K562 (cell line): ENCODE data around the gene ZFP62. TPM values are rescaled to one million over a fixed set of nuclear protein-coding genes. Genes with fewer than 3 reads are reported as not detected.

Experiments used
- CBX1 ChIP-seq: sonication (generic); IDR thresholded peaks from 2 replicates; pipeline ENCODE4 v1.6.1; 2016; ENCODE audit warnings: antibody characterized with exemption, low read depth, mild to moderate bottlenecking
- CSDE1 ChIP-seq, 2 experiments: fragments of 450-650 bp; IDR thresholded peaks; 2 replicates each; pipeline ENCODE4 v1.6.1; 2016; ENCODE audit warnings: mild to moderate bottlenecking in 1 of 2
- POLR2A ChIP-seq: fragments of 450-650 bp; conservative IDR thresholded peaks from 2 replicates; pipeline ENCODE4 v1.6.1; 2016
- PRPF4 ChIP-seq: fragments of 200-400 bp; formaldehyde crosslinking; IDR thresholded peaks from one replicate; pipeline ENCODE4 v1.6.1; 2017; ENCODE audit warnings: low read length, low read depth, mild to moderate bottlenecking; ENCODE audit not compliant: insufficient read depth, poor library complexity, severe bottlenecking
- SLC30A9 ChIP-seq: fragments of 250-450 bp; sonication (Bioruptor Pico); IDR thresholded peaks from 2 replicates; pipeline ENCODE4 v1.8.0; 2022; ENCODE audit warnings: mild to moderate bottlenecking, moderate library complexity
- TEAD2 ChIP-seq: fragments of 450-650 bp; IDR thresholded peaks from 2 replicates; pipeline ENCODE4 v1.6.1; 2016; ENCODE audit warnings: missing genetic modification characterization, control low read depth, missing compliant biosample characterization
- ZNF445 ChIP-seq: fragments of 250-450 bp; sonication (Bioruptor Pico); IDR thresholded peaks from 2 replicates; pipeline ENCODE4 v1.4.0; 2020; ENCODE audit warnings: low read depth, mild to moderate bottlenecking, moderate library complexity
- polyA plus RNA-seq, 8 experiments: library from polyadenylated mRNA; depleted of rRNA in 4 of 8; stranded (reverse) in 5 of 8; unstranded in 3 of 8; fragments of >200 nt; fragmentation: Nextera tagmentation in 2 of 8; fragmentation: Illumina TruSeq in 1 of 8; extraction: Ambion mirVana in 2 of 8; extraction: Trizol in 1 of 8; gene quantifications; 2 replicates each; pipeline versions ENCODE4 v1.2.1 to v1.2.3, GENCODE V29; 2011 to 2014; ENCODE audit warnings: inconsistent platforms in 1 of 8, missing spikeins in 1 of 8
- total RNA-seq, 7 experiments: library from RNA; depleted of rRNA in 6 of 7; stranded (reverse); fragments of >200 nt in 6 of 7; fragmentation: Illumina TruSeq in 2 of 7; extraction: Trizol in 2 of 7; gene quantifications; 2 replicates each; pipeline versions ENCODE4 v1.2.1 to v1.2.3, GENCODE V29; 2011 to 2021; ENCODE audit warnings: low replicate concordance in 1 of 7
- TF ChIP-seq, protein P1 (sequence below): IDR thresholded peaks from 3 replicates; pipeline ENCODE4 v1.6.1; 2011; ENCODE audit warnings: borderline replicate concordance, mild to moderate bottlenecking, moderate library complexity; ENCODE audit not compliant: insufficient read length; ENCODE audit errors: extremely low read depth
- TF ChIP-seq, protein P2 (sequence below): fragments of 250-450 bp; sonication (Bioruptor Pico); IDR thresholded peaks from 2 replicates; pipeline ENCODE4 v1.4.0; 2020; ENCODE audit warnings: mild to moderate bottlenecking, moderate library complexity
- TF ChIP-seq, protein P3 (sequence below): sonication (generic); formaldehyde crosslinking; IDR thresholded peaks from 2 replicates; pipeline ENCODE4 v1.8.1; 2023; ENCODE audit warnings: missing genetic modification reagents, mild to moderate bottlenecking, borderline replicate concordance

ZFP62 gene
- total and polyA plus RNA-seq, 9 of the 15 experiments (the other 6 are each of a cell fraction or from before 2014, with no cell fraction given): 12.2 to 37.5 (median 25.0) TPM

DNA sequence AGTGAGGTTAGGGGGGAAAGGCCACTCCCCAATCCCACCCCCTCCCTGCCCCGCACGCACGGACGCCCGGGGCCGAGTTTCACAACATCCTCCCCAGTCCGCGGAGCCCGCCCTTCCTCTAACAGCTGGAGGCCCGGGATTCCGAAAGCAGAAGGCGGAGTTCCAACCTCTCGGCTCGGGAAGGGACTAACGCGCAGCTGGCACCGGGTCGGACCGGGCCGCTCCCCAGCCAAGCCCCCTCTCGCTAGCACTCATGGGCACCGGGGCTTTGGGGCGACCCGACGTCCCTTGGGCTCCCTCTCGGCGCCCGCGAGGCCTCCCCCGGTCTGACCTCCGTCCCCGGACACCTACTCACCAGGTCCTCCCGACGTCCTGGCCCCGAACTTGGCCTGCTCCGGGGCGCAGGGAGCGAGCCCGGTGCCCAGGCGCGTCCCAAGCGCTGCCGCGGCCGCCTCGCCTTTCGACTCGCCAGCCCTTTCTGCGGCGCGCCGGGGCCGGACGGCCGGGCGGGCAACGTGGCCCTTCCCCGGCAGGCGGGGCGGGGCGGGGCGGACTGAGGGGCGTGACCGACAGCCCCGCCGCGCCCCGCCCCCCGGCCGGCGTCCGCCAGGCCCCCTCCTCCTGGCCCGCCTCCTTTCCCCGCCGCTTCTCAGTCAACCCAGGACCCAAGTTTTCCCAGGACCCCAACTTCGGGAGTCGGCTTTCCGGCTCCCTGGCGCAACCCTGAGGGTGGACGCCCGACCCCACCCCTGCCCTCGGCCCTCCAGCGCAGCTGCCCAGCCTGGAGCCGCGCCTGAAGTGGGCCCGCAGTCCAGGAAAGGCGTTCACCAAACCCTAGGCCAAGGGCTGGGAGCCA lies 58.5 kb downstream of the ZFP62 start, which contains the start of gene MGAT1 (continued):
- TF ChIP-seq, protein P1, sequence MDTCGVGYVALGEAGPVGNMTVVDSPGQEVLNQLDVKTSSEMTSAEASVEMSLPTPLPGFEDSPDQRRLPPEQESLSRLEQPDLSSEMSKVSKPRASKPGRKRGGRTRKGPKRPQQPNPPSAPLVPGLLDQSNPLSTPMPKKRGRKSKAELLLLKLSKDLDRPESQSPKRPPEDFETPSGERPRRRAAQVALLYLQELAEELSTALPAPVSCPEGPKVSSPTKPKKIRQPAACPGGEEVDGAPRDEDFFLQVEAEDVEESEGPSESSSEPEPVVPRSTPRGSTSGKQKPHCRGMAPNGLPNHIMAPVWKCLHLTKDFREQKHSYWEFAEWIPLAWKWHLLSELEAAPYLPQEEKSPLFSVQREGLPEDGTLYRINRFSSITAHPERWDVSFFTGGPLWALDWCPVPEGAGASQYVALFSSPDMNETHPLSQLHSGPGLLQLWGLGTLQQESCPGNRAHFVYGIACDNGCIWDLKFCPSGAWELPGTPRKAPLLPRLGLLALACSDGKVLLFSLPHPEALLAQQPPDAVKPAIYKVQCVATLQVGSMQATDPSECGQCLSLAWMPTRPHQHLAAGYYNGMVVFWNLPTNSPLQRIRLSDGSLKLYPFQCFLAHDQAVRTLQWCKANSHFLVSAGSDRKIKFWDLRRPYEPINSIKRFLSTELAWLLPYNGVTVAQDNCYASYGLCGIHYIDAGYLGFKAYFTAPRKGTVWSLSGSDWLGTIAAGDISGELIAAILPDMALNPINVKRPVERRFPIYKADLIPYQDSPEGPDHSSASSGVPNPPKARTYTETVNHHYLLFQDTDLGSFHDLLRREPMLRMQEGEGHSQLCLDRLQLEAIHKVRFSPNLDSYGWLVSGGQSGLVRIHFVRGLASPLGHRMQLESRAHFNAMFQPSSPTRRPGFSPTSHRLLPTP: no peak
- TF ChIP-seq PRPF4 (peak; percentile 24), ZNF445 (CRISPR knock-in tag) (0 out of 2 replicates have a peak, but pooled peaks have one; percentile 46), CBX1 (0 out of 2 replicates have a peak, but pooled peaks have one; percentile 33), CSDE1 (IDR thresholded peaks at IDR 0.05) (no peak), POLR2A (peak; percentile 81), TEAD2 (tag) (no peak), SLC30A9 (CRISPR knock-in tag) (no peak)
- TF ChIP-seq, protein P2, sequence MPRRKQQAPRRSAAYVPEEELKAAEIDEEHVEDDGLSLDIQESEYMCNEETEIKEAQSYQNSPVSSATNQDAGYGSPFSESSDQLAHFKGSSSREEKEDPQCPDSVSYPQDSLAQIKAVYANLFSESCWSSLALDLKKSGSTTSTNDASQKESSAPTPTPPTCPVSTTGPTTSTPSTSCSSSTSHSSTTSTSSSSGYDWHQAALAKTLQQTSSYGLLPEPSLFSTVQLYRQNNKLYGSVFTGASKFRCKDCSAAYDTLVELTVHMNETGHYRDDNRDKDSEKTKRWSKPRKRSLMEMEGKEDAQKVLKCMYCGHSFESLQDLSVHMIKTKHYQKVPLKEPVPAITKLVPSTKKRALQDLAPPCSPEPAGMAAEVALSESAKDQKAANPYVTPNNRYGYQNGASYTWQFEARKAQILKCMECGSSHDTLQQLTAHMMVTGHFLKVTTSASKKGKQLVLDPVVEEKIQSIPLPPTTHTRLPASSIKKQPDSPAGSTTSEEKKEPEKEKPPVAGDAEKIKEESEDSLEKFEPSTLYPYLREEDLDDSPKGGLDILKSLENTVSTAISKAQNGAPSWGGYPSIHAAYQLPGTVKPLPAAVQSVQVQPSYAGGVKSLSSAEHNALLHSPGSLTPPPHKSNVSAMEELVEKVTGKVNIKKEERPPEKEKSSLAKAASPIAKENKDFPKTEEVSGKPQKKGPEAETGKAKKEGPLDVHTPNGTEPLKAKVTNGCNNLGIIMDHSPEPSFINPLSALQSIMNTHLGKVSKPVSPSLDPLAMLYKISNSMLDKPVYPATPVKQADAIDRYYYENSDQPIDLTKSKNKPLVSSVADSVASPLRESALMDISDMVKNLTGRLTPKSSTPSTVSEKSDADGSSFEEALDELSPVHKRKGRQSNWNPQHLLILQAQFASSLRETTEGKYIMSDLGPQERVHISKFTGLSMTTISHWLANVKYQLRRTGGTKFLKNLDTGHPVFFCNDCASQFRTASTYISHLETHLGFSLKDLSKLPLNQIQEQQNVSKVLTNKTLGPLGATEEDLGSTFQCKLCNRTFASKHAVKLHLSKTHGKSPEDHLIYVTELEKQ (CRISPR knock-in tag): no peak
- TF ChIP-seq, protein P3, sequence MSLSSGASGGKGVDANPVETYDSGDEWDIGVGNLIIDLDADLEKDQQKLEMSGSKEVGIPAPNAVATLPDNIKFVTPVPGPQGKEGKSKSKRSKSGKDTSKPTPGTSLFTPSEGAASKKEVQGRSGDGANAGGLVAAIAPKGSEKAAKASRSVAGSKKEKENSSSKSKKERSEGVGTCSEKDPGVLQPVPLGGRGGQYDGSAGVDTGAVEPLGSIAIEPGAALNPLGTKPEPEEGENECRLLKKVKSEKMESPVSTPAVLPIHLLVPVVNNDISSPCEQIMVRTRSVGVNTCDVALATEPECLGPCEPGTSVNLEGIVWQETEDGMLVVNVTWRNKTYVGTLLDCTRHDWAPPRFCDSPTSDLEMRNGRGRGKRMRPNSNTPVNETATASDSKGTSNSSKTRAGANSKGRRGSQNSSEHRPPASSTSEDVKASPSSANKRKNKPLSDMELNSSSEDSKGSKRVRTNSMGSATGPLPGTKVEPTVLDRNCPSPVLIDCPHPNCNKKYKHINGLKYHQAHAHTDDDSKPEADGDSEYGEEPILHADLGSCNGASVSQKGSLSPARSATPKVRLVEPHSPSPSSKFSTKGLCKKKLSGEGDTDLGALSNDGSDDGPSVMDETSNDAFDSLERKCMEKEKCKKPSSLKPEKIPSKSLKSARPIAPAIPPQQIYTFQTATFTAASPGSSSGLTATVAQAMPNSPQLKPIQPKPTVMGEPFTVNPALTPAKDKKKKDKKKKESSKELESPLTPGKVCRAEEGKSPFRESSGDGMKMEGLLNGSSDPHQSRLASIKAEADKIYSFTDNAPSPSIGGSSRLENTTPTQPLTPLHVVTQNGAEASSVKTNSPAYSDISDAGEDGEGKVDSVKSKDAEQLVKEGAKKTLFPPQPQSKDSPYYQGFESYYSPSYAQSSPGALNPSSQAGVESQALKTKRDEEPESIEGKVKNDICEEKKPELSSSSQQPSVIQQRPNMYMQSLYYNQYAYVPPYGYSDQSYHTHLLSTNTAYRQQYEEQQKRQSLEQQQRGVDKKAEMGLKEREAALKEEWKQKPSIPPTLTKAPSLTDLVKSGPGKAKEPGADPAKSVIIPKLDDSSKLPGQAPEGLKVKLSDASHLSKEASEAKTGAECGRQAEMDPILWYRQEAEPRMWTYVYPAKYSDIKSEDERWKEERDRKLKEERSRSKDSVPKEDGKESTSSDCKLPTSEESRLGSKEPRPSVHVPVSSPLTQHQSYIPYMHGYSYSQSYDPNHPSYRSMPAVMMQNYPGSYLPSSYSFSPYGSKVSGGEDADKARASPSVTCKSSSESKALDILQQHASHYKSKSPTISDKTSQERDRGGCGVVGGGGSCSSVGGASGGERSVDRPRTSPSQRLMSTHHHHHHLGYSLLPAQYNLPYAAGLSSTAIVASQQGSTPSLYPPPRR: no peak
